Transverse colon (tissue), 4 donors: ENCODE results near the gene EIF6. TPM values are rescaled to one million over a fixed set of nuclear protein-coding genes. Genes with fewer than 3 reads are reported as not detected.
A peak's percentile ranks its signal among the peaks of the same experiment; 100 is the strongest.
"Not testable (repeated sequence)": the region's sequence is repeated elsewhere in the genome, so short reads cannot be mapped to it uniquely, and the experiment has no call there.

Experiments
- DNase-seq: peaks from one replicate; pipeline ENCODE4 v3.0.0-alpha.2; 2019
- H3K27ac ChIP-seq, 4 donors: fragments of 200-600 bp; sonication (generic); 2 replicates each; pipeline ENCODE4 v1.5.1; 2016 to 2018; ENCODE audit warnings: inconsistent platforms in 4 of 4
- H3K27me3 ChIP-seq: fragments of 200-600 bp; sonication (generic); 2 replicates; pipeline ENCODE4 v1.5.1; 2017; ENCODE audit warnings: inconsistent platforms
- H3K36me3 ChIP-seq, 4 donors: fragments of 200-600 bp; sonication (generic); 2 replicates each; pipeline ENCODE4 v1.5.1; 2017 to 2019; ENCODE audit warnings: inconsistent platforms in 4 of 4
- H3K4me1 ChIP-seq, 4 donors: fragments of 200-600 bp; sonication (generic); 2 replicates each; pipeline ENCODE4 v1.5.1; 2017 to 2020; ENCODE audit warnings: inconsistent platforms in 4 of 4
- H3K4me3 ChIP-seq, 4 donors: fragments of 200-600 bp; sonication (generic); 1 replicate in 1 of 4; 2 replicates in 3 of 4; pipeline versions ENCODE4 v1.5.1 to v1.6.1; 2017 to 2019; ENCODE audit warnings: inconsistent platforms in 4 of 4
- H3K9me3 ChIP-seq, 2 donors: fragments of 200-600 bp; sonication (generic); 2 replicates each; pipeline ENCODE4 v1.5.1; 2017 to 2019; ENCODE audit warnings: inconsistent platforms in 2 of 2
- CTCF ChIP-seq, 5 experiments: fragments of 200-600 bp in 3 of 5; fragments of 450-650 bp in 2 of 5; sonication (generic) in 3 of 5; IDR thresholded peaks; 1 replicate in 2 of 5; 2 replicates in 3 of 5; pipeline ENCODE4 v1.5.1; 2016 to 2017; ENCODE audit warnings: antibody characterized with exemption in 5 of 5, inconsistent platforms in 3 of 5, mild to moderate bottlenecking in 2 of 5, moderate library complexity in 1 of 5
- EP300 ChIP-seq: sonication (generic); formaldehyde crosslinking; IDR thresholded peaks from one replicate; pipeline ENCODE4 v1.6.1; 2017; ENCODE audit warnings: antibody characterized with exemption, low read depth
- POLR2A ChIP-seq: fragments of 450-650 bp; IDR thresholded peaks from one replicate; pipeline ENCODE4 v1.6.1; 2016; ENCODE audit warnings: antibody characterized with exemption, mild to moderate bottlenecking, moderate library complexity
- POLR2AphosphoS5 ChIP-seq, 3 donors: sonication (generic); formaldehyde crosslinking; IDR thresholded peaks; one replicate each; pipeline ENCODE4 v1.6.1; 2016; ENCODE audit warnings: antibody characterized with exemption in 3 of 3
- WGBS, 2 donors: methylation state at CpG; one replicate each; pipeline ENCODE4 v1.1.5; 2018; ENCODE audit warnings: low coverage in 1 of 2; 5-methylcytosine and 5-hydroxymethylcytosine counted together
- in situ Hi-C, 4 donors: fragments of 200-750 bp; cut with MboI; loops; one replicate each; pipeline versions ENCODE4 v1.15.0 to v1.15.1; 2017; ENCODE audit warnings: low sequenced_read_pairs in 3 of 4, low pct_ligation_motif_present in 1 of 4, low pct_unique_long_range_greater_than_20kb in 1 of 4
- intact Hi-C: fragments of 100-400 bp; cut with DNase I; formaldehyde crosslinking; loops from one replicate; pipeline ENCODE4 v1.15.1; 2023; ENCODE audit warnings: low total_unique reads
- total RNA-seq, 4 donors: library from RNA; depleted of rRNA; stranded (reverse); fragments of >200 nt; gene quantifications; one replicate each; pipeline ENCODE4 v1.1.0, GENCODE V29; 2016

EIF6 gene
- total RNA-seq, 4 donors from 2014 or later: 54.9 to 168 (median 100) TPM

DNA sequence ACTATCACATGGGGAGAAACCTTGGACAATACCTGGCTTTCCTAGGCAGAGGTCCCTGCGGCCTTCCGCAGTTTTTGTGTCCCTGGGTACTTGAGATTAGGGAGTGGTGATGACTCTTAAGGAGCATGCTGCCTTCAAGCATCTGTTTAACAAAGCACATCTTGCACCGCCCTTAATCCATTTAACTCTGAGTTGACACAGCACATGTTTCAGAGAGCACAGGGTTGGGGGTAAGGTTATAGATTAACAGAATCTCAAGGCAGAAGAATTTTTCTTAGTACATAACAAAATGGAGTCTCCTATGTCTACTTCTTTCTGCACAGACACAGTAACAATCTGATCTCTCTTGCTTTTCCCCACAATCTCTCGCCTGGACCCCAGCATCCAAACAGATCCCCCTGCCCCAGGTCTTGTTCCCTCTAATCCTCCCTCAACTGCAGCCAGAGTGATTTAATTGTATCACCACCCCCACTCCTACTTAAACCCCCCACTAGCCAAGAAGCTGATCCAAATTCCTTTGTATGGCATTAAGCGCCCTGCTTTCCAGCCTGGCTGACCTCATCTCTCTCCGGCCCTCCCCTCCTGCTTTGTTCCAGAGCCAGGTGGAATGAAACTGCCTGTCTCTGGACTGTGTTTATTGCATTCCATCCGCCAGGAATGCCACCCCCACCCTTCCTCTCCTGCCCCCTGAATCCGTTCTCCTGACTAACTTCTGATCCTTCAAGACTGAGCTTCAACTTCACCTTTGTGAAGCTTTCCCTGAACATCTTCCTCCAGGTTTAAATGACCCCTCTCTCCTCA lies 21.6 kb downstream of the EIF6 start:
- 0 to 43% methylated on average over 1 to 5 of the region's 8 CpGs for WGBS, 2 donors

GRCh38 chr20:35262321-35262720 lies 22.3 kb downstream of the EIF6 start:
- H3K4me3 ChIP-seq, intact Hi-C loops, H3K9me3 ChIP-seq, H3K27me3 ChIP-seq, H3K36me3 ChIP-seq, DNase-seq: not testable (repeated sequence)
- WGBS, 2 donors: 59 to 76% methylated on average over 6 to 8 of the region's 10 CpGs
- in situ Hi-C loops: loop anchor here in 2 of 4 donors (10.0 to 25.0 kb wide), 2 partner anchors 118 to 425 kb away; partner anchors contain the start of genes EDEM2 (in 1 of the 2) and NCOA6 (in 1 of the 2)
- Histone ChIP-seq H3K27ac (peak overlapping the region in 1 of 4 donors; percentile 26), H3K4me1 (peaks cover 10 to 15% (median 14%) of the 10 kb centered on the region in 4 donors)

More for the DNA sequence above, 21.6 kb downstream of the EIF6 start:
- DNase-seq: peak; percentile 55
- intact Hi-C loops, H3K36me3 ChIP-seq, H3K4me3 ChIP-seq, H3K27me3 ChIP-seq, H3K9me3 ChIP-seq: not testable (repeated sequence)
- in situ Hi-C loops: loop anchor here in 2 of 4 donors (10.0 to 25.0 kb wide), 2 partner anchors 118 to 426 kb away; partner anchors contain the start of genes EDEM2 (in 1 of the 2) and NCOA6 (in 1 of the 2)
- peak in 1 of 5 experiments; percentile 18 for TF ChIP-seq CTCF (IDR thresholded peaks at IDR 0.05)
- peak in 1 of 3 donors; percentile 57 for TF ChIP-seq POLR2AphosphoS5 (IDR thresholded peaks at IDR 0.05)
- Histone ChIP-seq H3K4me1 (peaks cover 10 to 15% (median 14%) of the 10 kb centered on the region in 4 donors), H3K27ac (peak overlapping the region; percentile 53 to 76 (median 73))

DNA sequence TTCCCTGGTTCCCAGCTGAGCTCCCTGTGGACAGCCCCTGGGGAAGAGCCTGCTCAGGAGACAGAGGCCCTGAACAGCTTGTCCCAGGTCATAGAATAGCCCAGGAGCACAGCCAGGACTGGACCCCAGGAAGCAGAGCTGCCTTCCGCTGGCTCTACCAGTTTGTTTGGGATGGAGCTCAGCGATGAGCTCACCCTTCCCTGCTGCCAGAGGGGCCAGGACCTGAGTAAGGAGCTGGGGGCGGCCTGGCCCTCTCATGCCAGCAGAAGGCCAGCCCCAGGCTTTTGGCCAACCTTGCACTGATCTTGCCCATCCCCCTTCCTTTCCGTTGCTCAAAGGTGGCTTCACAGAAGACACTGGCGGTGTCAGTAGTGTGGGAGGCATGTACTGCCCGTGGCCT lies 24.1 kb downstream of the EIF6 start:
- Histone ChIP-seq H3K27ac (no peak overlapping the region), H3K4me1 (peaks cover 10 to 15% (median 14%) of the 10 kb centered on the region in 4 donors), H3K4me3 (no peak overlapping the region), H3K27me3 (no peaks in the 10 kb centered on the region), H3K36me3 (no peaks in the 10 kb centered on the region), H3K9me3 (no peaks in the 10 kb centered on the region)
- no peak for DNase-seq
- TF ChIP-seq CTCF (IDR thresholded peaks at IDR 0.05) (no peak), EP300 (no peak), POLR2AphosphoS5 (IDR thresholded peaks at IDR 0.05) (no peak), POLR2A (no peak)
- intact Hi-C loops (no loop called here), in situ Hi-C loops (loop anchor here in 2 of 4 donors (10.0 to 25.0 kb wide), 2 partner anchors 116 to 423 kb away; partner anchors contain the start of genes EDEM2 (in 1 of the 2) and NCOA6 (in 1 of the 2))
- WGBS, 2 donors: 84 to 92% methylated on average over 2 to 6 of the region's 6 CpGs

DNA sequence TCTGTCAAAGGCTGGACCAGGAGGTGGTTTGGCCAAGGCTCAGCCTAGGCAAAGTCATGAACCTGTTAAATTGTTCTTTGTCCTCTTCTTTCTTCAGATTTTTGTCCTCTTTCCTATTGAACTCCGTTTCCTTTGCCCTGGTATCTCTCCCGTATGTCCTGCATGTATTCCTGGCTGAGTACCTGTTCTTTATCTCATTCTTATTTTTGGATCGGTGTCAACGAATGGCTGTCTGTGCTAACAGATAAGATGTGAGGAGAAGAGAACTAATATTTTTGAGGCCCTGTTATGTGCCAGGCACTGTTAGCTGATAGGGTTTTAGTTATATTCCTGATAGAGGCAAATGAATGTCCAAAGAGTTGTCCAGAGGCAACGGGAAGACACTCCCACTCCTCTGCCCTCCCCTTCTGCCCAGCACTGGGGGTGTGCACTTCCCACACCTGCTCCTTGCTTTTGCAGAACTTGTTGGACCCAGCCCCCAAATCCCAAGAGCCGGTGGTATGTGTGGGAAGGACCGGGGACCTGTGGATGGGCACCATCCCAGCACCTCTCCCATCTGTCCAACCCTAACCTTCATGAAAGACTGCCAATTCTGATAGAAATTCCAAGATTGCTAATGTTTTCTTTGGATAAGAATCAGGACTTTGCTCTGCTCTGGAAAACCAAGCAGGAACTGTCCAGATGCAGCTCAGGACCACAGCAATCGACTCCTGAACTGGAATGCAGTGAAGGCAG lies 27.2 kb downstream of the EIF6 start:
- intact Hi-C loops: no loop called here
- WGBS, 2 donors: 68 to 75% methylated on average over 6 to 8 of the region's 8 CpGs

More for the DNA sequence above, 27.2 kb downstream of the EIF6 start:
- Histone ChIP-seq H3K4me1 (peaks cover 0 to 2% (median 1%) of the 10 kb centered on the region in 4 donors), H3K27me3 (no peaks in the 10 kb centered on the region), H3K27ac (no peak overlapping the region), H3K4me3 (no peak overlapping the region), H3K9me3 (no peaks in the 10 kb centered on the region), H3K36me3 (no peaks in the 10 kb centered on the region)
- no peak for DNase-seq
- in situ Hi-C loops: loop anchor here in 1 of 4 donors (25.0 kb wide), 1 partner anchor 420 kb away; the partner anchor contains the start of gene NCOA6
- TF ChIP-seq POLR2AphosphoS5 (IDR thresholded peaks at IDR 0.05) (no peak), CTCF (IDR thresholded peaks at IDR 0.05) (no peak), POLR2A (no peak), EP300 (no peak)
